Measurements from ENCODE around the gene CYP11A1. TPM values are rescaled to one million over a fixed set of nuclear protein-coding genes. Genes with fewer than 3 reads are reported as not detected.

Gene CYP11A1
- total and polyA plus RNA-seq, 10 of the 15 experiments (the other 5 are each of a cell fraction or from before 2014, with no cell fraction given) = 0.11 to 1.2 (median 0.23) TPM; not detected in 5

DNA sequence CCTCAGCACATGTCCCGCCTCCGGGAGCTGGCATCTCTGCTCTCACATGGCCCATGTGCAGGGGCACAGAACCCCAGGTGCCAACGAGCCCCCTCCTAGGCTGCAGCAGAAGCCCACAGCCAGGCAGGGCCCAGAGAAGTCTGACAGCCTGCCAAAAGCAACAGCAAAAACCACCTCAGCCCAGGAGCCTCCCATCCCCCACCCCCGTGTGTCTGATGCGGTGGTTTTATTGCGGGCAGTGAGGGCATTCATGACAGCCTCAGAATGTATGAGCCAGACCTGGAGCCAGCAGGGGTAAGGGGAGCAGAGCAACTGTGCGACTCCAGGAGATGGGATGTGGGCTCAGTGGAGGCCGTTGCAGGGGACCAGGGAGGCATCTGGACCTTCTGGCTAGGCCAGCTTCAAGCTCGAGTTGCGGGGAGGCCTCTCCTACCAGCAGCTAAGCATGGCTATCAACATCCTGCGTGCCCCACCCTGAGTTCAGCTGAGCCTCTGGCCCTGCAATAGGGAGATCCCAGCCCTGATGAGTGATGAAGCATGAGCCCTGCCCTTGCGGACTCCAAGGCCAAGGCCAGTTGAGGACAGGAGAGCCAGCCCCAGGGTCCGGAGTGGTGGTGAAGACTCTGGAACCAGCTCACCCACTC lies 52.5 kb downstream of the CYP11A1 start (continued):
- TF ChIP-seq SIX5 (IDR thresholded peaks at IDR 0.05; ENCODE audit: low read depth, low read length, severe bottlenecking) (no peak), NR2C1 (IDR thresholded peaks at IDR 0.05) (no peak), TCF12 (IDR thresholded peaks at IDR 0.05; ENCODE audit: low read depth, low read length) (no peak), TAF1 (IDR thresholded peaks at IDR 0.05; ENCODE audit: borderline replicate concordance, low read depth, low read length) (no peak), CHD2 (IDR thresholded peaks at IDR 0.05; ENCODE audit: borderline replicate concordance, low read depth, low read length) (no peak), SUPT20H (IDR thresholded peaks at IDR 0.05; ENCODE audit: borderline replicate concordance, control insufficient read depth, low read depth, low read length) (no peak), ZNF384 (IDR thresholded peaks at IDR 0.05; ENCODE audit: borderline replicate concordance, low read depth, low read length) (no peak)

DNA sequence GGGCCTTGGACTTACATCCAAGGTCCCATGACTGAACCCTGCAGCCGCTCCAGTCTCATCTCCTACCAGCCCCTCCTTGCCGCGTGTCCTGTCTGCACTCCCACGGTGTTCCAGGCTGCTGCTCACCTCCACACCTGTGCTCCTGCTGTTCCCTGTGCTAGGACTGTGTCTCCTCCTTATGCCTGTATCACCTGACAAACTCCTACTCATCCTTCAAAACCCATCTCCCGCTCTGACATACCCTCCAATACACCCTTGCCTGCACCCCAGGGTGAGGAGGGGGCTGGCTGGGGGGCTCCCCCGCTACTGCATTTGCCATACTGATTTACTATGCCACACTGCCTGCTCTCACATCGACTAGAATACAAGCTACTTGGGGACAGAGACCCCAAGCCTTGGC lies 53.6 kb downstream of the CYP11A1 start:
- H3K4me1 ChIP-seq (ENCODE audit: control insufficient read depth, insufficient read depth, low read length) = peaks cover 38% of the 10 kb centered on the region
- SMC1A ChIA-PET (ENCODE audit: uncharacterized antibody, unreplicated experiment) = interaction anchor here (0.7 kb wide), 1 partner anchor 1402 kb away, joined by 3 read pairs; no protein-coding TSS in a partner anchor
- no peak overlapping the region for H3K4me3 ChIP-seq
- 70% methylated on average over 7 of the region's 7 CpGs for WGBS (ENCODE audit: insufficient coverage, insufficient replicate concordance, low lambda C conversion rate, missing lambda C conversion rate)
- no peak overlapping the region for H3K27ac ChIP-seq (ENCODE audit: control insufficient read depth, insufficient read depth)
- in situ Hi-C loops (cut with MboI) = no loop called here
- no peak for ATAC-seq
- no peaks in the 10 kb centered on the region for H3K27me3 ChIP-seq (replicated peaks in 1 of 2; ENCODE audit: control insufficient read depth in 2 of 2, insufficient read depth in 2 of 2, low read length in 1 of 2)
- CTCF ChIA-PET = interaction anchor here (1.2 kb wide), 1 partner anchor 8 kb away, joined by 3 read pairs; no protein-coding TSS in a partner anchor
- intact Hi-C loops (cut with micrococcal nuclease; ENCODE audit: unreplicated experiment) = no loop called here
- peak; percentile 23 for FAIRE-seq
- no peak for DNase-seq (ENCODE audit: low read depth, low spot score)
- H3K9ac ChIP-seq (ENCODE audit: control insufficient read depth, insufficient read depth, low read length) = no peak overlapping the region
- no peaks in the 10 kb centered on the region for H3K9me3 ChIP-seq (replicated peaks; ENCODE audit: control insufficient read depth, insufficient read depth, low read length)
- H4K20me1 ChIP-seq (ENCODE audit: control insufficient read depth, insufficient read depth) = no peaks in the 10 kb centered on the region
- no peaks in the 10 kb centered on the region for H3K36me3 ChIP-seq (ENCODE audit: control insufficient read depth in 2 of 2, insufficient read depth in 2 of 2, low read length in 1 of 2)
- no TSS peak for BruUV-seq (replicated peaks)
- no peak overlapping the region for H3K4me2 ChIP-seq (ENCODE audit: control insufficient read depth, insufficient read depth)
- H3K79me2 ChIP-seq (ENCODE audit: control insufficient read depth, insufficient read depth, low read length) = no peaks in the 10 kb centered on the region
- RAD21 ChIA-PET (ENCODE audit: unreplicated experiment) = no interaction called here
- POLR2A ChIA-PET = interaction anchor here (0.6 kb wide), 1 partner anchor 178 kb away, joined by 5 read pairs; no protein-coding TSS in a partner anchor
- no peak overlapping the region for H2AFZ ChIP-seq (ENCODE audit: control insufficient read depth, low read depth, low read length)
- no peak for TF ChIP-seq ETV6 (conservative IDR thresholded peaks at IDR 0.05 in 1 of 2, IDR thresholded peaks at IDR 0.05 in 1 of 2; ENCODE audit: borderline replicate concordance in 1 of 2, low read depth in 1 of 2)
- TF ChIP-seq RBBP5 (conservative IDR thresholded peaks at IDR 0.05) = no peak
- no peak for TF ChIP-seq BRCA1 (IDR thresholded peaks at IDR 0.05; ENCODE audit: low read depth, low read length)
- no peak for TF ChIP-seq WRNIP1 (IDR thresholded peaks at IDR 0.05; ENCODE audit: borderline replicate concordance, low read depth, low read length)
- no peak for TF ChIP-seq SUPT20H (IDR thresholded peaks at IDR 0.05; ENCODE audit: borderline replicate concordance, control insufficient read depth, low read depth, low read length)
- TF ChIP-seq, protein P1, sequence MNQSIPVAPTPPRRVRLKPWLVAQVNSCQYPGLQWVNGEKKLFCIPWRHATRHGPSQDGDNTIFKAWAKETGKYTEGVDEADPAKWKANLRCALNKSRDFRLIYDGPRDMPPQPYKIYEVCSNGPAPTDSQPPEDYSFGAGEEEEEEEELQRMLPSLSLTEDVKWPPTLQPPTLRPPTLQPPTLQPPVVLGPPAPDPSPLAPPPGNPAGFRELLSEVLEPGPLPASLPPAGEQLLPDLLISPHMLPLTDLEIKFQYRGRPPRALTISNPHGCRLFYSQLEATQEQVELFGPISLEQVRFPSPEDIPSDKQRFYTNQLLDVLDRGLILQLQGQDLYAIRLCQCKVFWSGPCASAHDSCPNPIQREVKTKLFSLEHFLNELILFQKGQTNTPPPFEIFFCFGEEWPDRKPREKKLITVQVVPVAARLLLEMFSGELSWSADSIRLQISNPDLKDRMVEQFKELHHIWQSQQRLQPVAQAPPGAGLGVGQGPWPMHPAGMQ (IDR thresholded peaks at IDR 0.05; ENCODE audit: borderline replicate concordance) = no peak
- no peak for TF ChIP-seq MTA3 (IDR thresholded peaks at IDR 0.05; ENCODE audit: borderline replicate concordance, low read length)
- TF ChIP-seq ZNF622 (IDR thresholded peaks at IDR 0.05) = no peak
- TF ChIP-seq, protein P2, sequence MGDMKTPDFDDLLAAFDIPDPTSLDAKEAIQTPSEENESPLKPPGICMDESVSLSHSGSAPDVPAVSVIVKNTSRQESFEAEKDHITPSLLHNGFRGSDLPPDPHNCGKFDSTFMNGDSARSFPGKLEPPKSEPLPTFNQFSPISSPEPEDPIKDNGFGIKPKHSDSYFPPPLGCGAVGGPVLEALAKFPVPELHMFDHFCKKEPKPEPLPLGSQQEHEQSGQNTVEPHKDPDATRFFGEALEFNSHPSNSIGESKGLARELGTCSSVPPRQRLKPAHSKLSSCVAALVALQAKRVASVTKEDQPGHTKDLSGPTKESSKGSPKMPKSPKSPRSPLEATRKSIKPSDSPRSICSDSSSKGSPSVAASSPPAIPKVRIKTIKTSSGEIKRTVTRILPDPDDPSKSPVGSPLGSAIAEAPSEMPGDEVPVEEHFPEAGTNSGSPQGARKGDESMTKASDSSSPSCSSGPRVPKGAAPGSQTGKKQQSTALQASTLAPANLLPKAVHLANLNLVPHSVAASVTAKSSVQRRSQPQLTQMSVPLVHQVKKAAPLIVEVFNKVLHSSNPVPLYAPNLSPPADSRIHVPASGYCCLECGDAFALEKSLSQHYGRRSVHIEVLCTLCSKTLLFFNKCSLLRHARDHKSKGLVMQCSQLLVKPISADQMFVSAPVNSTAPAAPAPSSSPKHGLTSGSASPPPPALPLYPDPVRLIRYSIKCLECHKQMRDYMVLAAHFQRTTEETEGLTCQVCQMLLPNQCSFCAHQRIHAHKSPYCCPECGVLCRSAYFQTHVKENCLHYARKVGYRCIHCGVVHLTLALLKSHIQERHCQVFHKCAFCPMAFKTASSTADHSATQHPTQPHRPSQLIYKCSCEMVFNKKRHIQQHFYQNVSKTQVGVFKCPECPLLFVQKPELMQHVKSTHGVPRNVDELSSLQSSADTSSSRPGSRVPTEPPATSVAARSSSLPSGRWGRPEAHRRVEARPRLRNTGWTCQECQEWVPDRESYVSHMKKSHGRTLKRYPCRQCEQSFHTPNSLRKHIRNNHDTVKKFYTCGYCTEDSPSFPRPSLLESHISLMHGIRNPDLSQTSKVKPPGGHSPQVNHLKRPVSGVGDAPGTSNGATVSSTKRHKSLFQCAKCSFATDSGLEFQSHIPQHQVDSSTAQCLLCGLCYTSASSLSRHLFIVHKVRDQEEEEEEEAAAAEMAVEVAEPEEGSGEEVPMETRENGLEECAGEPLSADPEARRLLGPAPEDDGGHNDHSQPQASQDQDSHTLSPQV (IDR thresholded peaks at IDR 0.05) = no peak
- TF ChIP-seq, protein P3, sequence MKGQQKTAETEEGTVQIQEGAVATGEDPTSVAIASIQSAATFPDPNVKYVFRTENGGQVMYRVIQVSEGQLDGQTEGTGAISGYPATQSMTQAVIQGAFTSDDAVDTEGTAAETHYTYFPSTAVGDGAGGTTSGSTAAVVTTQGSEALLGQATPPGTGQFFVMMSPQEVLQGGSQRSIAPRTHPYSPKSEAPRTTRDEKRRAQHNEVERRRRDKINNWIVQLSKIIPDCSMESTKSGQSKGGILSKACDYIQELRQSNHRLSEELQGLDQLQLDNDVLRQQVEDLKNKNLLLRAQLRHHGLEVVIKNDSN (IDR thresholded peaks at IDR 0.05; ENCODE audit: borderline replicate concordance, extremely low read length, insufficient read depth, low read depth, low read length) = no peak
